Activated CD8-positive, alpha-beta memory T cell treated with anti-CD3 and anti-CD28 coated beads, Interleukin-2, amount 50 U/mL, for 48 hours (primary cell): ENCODE results near the gene DCAF17.
"Not testable (repeated sequence)": the region's sequence is repeated elsewhere in the genome, so short reads cannot be mapped to it uniquely, and the experiment has no call there.

Experiments
- DNase-seq: peaks from one replicate; pipeline ENCODE4 v3.0.0-alpha.2; 2020

The DCAF17 gene

GRCh38 chr2:171411214-171411613 is 22.8 kb upstream of the DCAF17 start:
- no peak for DNase-seq

- DNase-seq: no peak
Observed at GRCh38 chr2:171411791-171412483, 22.1 kb upstream of the DCAF17 start.

- no peak for DNase-seq
Observed at GRCh38 chr2:171412571-171413175, 21.4 kb upstream of the DCAF17 start.

GRCh38 chr2:171414645-171415044 is 19.4 kb upstream of the DCAF17 start:
- not testable (repeated sequence) for DNase-seq

- DNase-seq: peak; percentile 80
Observed at GRCh38 chr2:171416009-171416926, 17.8 kb upstream of the DCAF17 start.

- no peak for DNase-seq
Observed at GRCh38 chr2:171419333-171419732, 14.7 kb upstream of the DCAF17 start.

- no peak for DNase-seq
Observed at GRCh38 chr2:171420728-171421563, 13.1 kb upstream of the DCAF17 start.

- not testable (repeated sequence) for DNase-seq
Observed at GRCh38 chr2:171422710-171423495, 11.1 kb upstream of the DCAF17 start.

GRCh38 chr2:171430516-171431410 is 3.3 kb upstream of the DCAF17 start:
- DNase-seq: no peak

GRCh38 chr2:171431677-171432167 is 2.3 kb upstream of the DCAF17 start:
- no peak for DNase-seq

- DNase-seq: no peak
Observed at GRCh38 chr2:171432206-171432968, 1.6 kb upstream of the DCAF17 start.

- DNase-seq: peak; percentile 73
Observed at GRCh38 chr2:171432969-171433762, 860 bp upstream of the DCAF17 start.

GRCh38 chr2:171433763-171434012 is 338 bp upstream of the DCAF17 start, which contains the start of gene METTL8:
TSS of gene METTL8 (minus strand) at chr2:171433990. CDS start at chr2:171392185, 41,805 bp downstream.
- DNase-seq: no peak

GRCh38 chr2:171436307-171436706 is 2.3 kb downstream of the DCAF17 start:
- no peak for DNase-seq

GRCh38 chr2:171441470-171441869 is 7.4 kb downstream of the DCAF17 start:
- DNase-seq: no peak

- DNase-seq: no peak
Observed at GRCh38 chr2:171447675-171448074, 13.6 kb downstream of the DCAF17 start.

GRCh38 chr2:171451074-171451473 is 17.0 kb downstream of the DCAF17 start:
- no peak for DNase-seq

GRCh38 chr2:171452773-171453172 is 18.7 kb downstream of the DCAF17 start:
- DNase-seq: no peak

- DNase-seq: no peak
Observed at GRCh38 chr2:171459498-171459897, 25.5 kb downstream of the DCAF17 start.
